ENCODE results near the gene ZBTB46.

The ZBTB46 gene

DNA sequence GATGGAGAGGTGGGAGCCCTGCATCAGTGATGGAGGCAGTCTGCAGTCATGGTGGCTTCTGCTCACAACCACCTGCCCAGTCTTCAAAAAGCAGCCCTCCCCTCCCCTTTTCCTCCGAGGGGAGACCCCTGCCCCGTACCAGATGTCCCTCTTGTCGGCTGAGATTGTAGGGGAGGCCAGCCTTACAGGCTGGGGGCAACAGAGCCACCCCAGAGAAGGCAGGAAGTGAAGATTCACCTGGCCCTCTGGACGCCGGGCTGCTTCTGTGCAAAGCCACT is 130.1 kb downstream of the ZBTB46 start:
- Mint-ChIP-seq H3K4me3 (no peak overlapping the region), H3K36me3 (ENCODE audit: low read depth) (peaks cover 61% of the 10 kb centered on the region), H3K9me3 (no peaks in the 10 kb centered on the region), H3K27ac (peak overlapping the region; percentile 57), H3K27me3 (no peaks in the 10 kb centered on the region), H3K4me1 (ENCODE audit: low read depth) (peaks cover 50% of the 10 kb centered on the region)
- DNase-seq, result no peak

DNA sequence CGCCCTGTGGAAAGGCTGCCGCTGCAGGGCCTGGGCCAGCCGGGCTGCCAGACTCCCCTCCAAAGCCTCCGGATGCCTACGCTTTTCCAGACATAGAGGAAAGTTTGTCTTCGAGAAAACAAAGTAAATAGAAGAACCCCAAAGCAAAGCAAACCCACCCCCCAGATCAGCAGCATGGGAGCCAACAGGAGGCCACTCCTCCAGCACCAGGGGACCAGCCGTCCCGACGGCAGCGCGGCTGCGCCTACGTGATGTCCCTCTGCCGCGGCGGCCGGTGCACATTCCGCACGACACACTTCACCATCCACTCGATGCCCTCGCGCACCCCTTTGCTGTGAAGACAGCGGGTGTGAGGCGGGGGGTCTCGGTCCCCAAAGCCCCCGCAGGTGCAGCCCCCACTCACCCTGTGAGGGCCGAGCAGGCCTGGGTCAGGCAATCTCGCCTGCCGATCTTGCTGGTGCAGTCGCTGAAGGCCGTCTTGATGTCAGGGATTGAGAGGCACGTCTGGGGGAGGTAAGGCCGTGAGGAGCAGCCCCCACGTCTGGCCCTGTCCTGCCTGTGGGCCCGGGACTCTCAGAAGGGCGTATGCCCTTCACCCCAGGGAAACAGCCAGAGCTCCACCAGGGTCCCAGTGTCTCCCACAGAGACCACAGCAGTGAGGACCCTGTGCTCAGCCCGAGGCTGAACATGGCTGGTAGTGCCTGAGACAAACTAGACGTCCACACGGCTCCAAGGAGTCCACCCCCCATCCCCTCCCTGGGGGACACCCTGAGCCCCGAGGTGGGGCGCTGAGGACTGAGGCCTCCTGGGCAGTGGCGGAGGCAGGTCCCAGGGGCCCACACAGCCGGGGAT is 130.6 kb downstream of the ZBTB46 start:
- peak overlapping the region; percentile 72 for H3K27ac Mint-ChIP-seq
- peaks cover 59% of the 10 kb centered on the region for H3K36me3 Mint-ChIP-seq (ENCODE audit: low read depth)
- H3K4me1 Mint-ChIP-seq (ENCODE audit: low read depth), result peaks cover 47% of the 10 kb centered on the region
- H3K9me3 Mint-ChIP-seq, result no peaks in the 10 kb centered on the region
- DNase-seq, result no peak
- H3K27me3 Mint-ChIP-seq, result no peaks in the 10 kb centered on the region
- no peak overlapping the region for H3K4me3 Mint-ChIP-seq

DNA sequence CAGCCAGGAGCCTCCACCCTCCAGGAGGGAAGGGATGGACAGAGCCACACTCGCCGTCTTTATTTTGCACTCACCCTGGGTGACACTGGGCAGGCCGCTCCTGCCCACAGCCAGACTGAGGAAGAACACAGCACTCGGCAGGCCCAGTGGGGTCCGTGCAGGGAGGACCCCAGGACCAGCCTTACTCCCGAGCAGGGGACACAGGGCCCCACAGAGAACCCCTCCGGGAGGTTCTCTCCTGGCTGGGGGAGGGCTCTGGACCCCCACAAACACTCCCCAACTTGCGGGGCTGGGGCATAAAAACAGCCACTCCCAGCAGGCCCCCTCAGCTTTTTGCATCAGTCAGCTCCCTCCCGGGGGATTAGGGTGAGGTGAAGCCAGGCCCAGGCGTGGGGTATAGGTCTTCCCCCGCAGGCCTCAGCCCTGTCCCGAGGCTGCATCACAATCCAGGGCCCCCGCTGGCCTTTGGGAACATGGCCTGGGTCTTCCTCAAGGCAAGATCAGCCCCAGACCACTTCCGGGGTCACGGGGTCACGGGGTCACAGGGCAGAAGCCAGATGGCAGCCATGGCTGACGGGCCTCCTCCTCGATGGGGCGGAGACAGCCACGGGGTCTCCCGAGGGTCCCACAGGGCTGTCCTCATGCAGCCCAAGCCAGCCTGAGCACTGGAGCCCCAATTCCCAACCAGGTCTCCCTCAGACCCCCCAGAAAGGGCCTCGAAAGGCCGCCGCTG is 131.4 kb downstream of the ZBTB46 start:
- DNase-seq, result no peak
- H3K4me1 Mint-ChIP-seq (ENCODE audit: low read depth), result peaks cover 46% of the 10 kb centered on the region
- peak overlapping the region; percentile 27 for H3K4me3 Mint-ChIP-seq
- H3K9me3 Mint-ChIP-seq, result no peaks in the 10 kb centered on the region
- no peaks in the 10 kb centered on the region for H3K27me3 Mint-ChIP-seq
- H3K36me3 Mint-ChIP-seq (ENCODE audit: low read depth), result peaks cover 59% of the 10 kb centered on the region
- H3K27ac Mint-ChIP-seq, result peak overlapping the region; percentile 91

DNA sequence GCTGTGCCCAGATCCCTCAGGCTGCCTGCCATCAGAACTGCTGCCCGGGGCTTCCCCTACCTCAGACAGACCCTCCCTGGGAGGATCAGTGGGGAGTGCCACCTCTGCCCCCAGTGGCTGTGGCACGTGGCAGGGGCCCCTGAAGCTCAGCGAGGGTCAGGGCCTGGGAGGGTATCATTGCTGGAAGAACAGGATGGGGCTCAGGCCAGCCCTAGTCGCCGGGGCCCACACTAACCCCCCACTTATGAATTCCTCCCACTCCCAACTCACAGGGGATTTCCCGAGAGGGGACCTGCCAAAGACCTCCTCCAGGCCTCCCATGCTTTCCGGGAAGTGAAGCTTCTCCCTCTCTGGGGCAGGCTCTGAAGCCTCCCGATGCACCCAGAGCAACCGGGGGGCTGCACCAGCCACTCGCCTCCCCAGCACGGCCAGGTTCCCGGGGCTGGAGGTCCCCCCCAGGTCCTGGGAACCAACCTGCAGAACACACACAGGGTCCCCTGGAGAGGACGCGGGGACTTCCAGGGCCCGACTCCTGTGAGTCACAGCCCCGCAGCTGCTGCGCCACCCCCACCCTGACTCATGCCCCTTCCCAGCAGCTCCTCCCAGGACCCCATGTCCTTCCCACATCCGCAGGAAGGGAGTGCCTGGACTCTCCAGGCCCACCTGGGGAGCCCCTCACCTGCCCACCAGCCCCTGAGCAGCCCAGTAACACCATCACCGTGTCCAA is 132.2 kb downstream of the ZBTB46 start:
- Mint-ChIP-seq H3K27me3 (no peaks in the 10 kb centered on the region), H3K4me3 (peak overlapping the region; percentile 27), H3K9me3 (no peaks in the 10 kb centered on the region), H3K36me3 (ENCODE audit: low read depth) (peaks cover 59% of the 10 kb centered on the region), H3K4me1 (ENCODE audit: low read depth) (peaks cover 46% of the 10 kb centered on the region), H3K27ac (peak overlapping the region; percentile 91)
- peak; percentile 76 for DNase-seq

DNA sequence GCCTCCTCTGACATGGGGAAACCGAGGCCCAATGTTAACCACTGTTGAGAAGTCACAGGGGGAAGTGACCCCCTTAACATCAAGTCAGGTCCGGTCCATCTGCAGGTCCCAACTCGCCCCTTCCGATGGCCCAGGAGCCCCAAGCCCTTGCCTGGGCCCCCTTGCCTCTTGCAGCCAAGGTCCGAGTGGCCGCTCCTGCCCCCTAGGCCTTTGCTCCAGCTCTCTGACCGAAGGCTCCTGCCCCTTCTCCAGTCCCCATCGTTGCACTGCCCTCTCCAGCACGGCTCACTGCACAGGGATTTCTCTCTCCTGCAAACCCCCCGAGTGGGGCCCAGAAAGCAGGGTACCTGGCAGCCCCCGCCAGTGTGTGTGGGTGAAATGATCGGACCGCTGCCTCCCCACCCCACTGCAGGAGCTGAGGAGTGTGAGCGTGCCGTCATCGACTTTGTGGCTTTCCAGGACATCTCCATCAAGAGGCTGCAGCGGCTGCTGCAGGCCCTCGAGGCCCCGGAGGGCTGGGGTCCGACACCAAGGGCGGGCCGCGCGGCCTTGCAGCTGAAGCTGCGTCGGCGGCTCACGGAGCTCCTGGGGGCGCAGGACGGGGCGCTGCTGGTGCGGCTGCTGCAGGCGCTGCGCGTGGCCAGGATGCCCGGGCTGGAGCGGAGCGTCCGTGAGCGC is 133.1 kb downstream of the ZBTB46 start:
- Mint-ChIP-seq H3K4me1 (ENCODE audit: low read depth) (peaks cover 49% of the 10 kb centered on the region), H3K9me3 (no peaks in the 10 kb centered on the region), H3K27ac (peak overlapping the region; percentile 73), H3K4me3 (no peak overlapping the region), H3K36me3 (ENCODE audit: low read depth) (peaks cover 56% of the 10 kb centered on the region), H3K27me3 (no peaks in the 10 kb centered on the region)
- no peak for DNase-seq

DNA sequence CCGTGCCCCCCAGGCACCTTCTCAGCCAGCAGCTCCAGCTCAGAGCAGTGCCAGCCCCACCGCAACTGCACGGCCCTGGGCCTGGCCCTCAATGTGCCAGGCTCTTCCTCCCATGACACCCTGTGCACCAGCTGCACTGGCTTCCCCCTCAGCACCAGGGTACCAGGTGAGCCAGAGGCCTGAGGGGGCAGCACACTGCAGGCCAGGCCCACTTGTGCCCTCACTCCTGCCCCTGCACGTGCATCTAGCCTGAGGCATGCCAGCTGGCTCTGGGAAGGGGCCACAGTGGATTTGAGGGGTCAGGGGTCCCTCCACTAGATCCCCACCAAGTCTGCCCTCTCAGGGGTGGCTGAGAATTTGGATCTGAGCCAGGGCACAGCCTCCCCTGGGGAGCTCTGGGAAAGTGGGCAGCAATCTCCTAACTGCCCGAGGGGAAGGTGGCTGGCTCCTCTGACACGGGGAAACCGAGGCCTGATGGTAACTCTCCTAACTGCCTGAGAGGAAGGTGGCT is 133.7 kb downstream of the ZBTB46 start:
- peak; percentile 53 for DNase-seq
- Mint-ChIP-seq H3K36me3 (ENCODE audit: low read depth) (peaks cover 57% of the 10 kb centered on the region), H3K4me3 (no peak overlapping the region), H3K4me1 (ENCODE audit: low read depth) (peaks cover 49% of the 10 kb centered on the region), H3K27ac (peak overlapping the region; percentile 73), H3K9me3 (no peaks in the 10 kb centered on the region), H3K27me3 (no peaks in the 10 kb centered on the region)

DNA sequence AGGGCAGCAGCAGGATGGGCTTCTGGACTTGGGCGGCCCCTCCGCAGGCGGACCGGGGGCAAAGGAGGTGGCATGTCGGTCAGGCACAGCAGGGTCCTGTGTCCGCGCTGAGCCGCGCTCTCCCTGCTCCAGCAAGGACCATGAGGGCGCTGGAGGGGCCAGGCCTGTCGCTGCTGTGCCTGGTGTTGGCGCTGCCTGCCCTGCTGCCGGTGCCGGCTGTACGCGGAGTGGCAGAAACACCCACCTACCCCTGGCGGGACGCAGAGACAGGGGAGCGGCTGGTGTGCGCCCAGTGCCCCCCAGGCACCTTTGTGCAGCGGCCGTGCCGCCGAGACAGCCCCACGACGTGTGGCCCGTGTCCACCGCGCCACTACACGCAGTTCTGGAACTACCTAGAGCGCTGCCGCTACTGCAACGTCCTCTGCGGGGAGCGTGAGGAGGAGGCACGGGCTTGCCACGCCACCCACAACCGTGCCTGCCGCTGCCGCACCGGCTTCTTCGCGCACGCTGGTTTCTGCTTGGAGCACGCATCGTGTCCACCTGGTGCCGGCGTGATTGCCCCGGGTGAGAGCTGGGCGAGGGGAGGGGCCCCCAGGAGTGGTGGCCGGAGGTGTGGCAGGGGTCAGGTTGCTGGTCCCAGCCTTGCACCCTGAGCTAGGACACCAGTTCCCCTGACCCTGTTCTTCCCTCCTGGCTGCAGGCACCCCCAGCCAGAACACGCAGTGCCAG is 134.3 kb downstream of the ZBTB46 start, which contains the start of gene TNFRSF6B:
TSS of gene TNFRSF6B (plus strand) at position 25 of the 729 bp plus-strand sequence. CDS start at position 141, 116 bp downstream.
- H3K9me3 Mint-ChIP-seq, result no peaks in the 10 kb centered on the region
- peaks cover 45% of the 10 kb centered on the region for H3K4me1 Mint-ChIP-seq (ENCODE audit: low read depth)
- H3K27ac Mint-ChIP-seq, result peak within 1 kb of the TSS; percentile 73
- DNase-seq, result peak; percentile 65
- no peak within 1 kb of the TSS for H3K4me3 Mint-ChIP-seq
- peaks cover 56% of the 10 kb centered on the region for H3K36me3 Mint-ChIP-seq (ENCODE audit: low read depth)
- H3K27me3 Mint-ChIP-seq, result no peaks in the 10 kb centered on the region

DNA sequence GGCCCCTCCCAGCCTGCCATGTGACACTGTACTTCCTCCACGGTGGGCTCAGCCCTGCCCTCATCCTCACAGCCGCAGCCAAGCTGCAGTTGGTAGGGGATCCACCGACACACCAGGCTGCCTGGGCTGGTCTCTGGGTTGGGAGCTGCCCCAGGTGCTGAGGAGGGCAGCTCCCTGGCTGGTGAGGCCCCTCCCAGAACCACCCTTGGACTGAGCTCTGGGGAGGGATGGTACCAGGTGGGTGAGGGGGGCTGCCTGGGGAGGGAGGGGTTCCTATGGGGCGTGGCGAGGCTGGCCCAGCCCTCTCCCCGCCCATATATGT is 134.8 kb downstream of the ZBTB46 start:
- peak overlapping the region; percentile 71 for H3K27ac Mint-ChIP-seq
- no peak for DNase-seq
- H3K4me3 Mint-ChIP-seq, result no peak overlapping the region
- H3K9me3 Mint-ChIP-seq, result no peaks in the 10 kb centered on the region
- H3K36me3 Mint-ChIP-seq (ENCODE audit: low read depth), result peaks cover 61% of the 10 kb centered on the region
- peaks cover 45% of the 10 kb centered on the region for H3K4me1 Mint-ChIP-seq (ENCODE audit: low read depth)
- H3K27me3 Mint-ChIP-seq, result no peaks in the 10 kb centered on the region

DNA sequence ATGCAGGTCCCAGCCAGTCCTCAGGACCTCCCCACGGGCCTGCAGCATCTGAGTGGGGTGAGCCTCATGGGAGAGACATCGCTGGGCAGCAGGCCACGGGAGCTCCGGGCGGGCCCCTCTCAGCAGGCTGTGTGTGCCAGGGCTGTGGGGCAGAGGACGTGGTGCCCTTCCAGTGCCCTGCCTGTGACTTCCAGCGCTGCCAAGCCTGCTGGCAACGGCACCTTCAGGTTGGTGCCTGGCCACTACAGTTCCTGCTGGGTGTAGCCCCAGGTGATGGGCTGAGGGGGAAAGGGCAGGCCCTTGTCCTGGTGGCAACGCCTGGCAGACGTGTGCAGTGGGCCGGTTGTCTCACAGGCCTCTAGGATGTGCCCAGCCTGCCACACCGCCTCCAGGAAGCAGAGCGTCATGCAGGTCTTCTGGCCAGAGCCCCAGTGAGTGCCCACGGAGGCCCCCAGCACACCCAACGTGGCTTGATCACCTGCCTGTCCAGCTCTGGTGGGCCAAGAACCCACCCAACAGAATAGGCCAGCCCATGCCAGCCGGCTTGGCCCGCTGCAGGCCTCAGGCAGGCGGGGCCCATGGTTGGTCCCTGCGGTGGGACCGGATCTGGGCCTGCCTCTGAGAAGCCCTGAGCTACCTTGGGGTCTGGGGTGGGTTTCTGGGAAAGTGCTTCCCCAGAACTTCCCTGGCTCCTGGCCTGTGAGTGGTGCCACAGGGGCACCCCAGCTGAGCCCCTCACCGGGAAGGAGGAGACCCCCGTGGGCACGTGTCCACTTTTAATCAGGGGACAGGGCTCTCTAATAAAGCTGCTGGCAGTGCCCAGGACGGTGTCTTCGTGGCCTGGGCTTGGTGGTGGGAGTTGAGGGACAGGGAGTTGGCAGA is 135.4 kb downstream of the ZBTB46 start:
- Mint-ChIP-seq H3K4me1 (ENCODE audit: low read depth) (peaks cover 43% of the 10 kb centered on the region), H3K27me3 (no peaks in the 10 kb centered on the region), H3K9me3 (no peaks in the 10 kb centered on the region), H3K27ac (peak overlapping the region; percentile 71), H3K4me3 (no peak overlapping the region), H3K36me3 (ENCODE audit: low read depth) (peaks cover 63% of the 10 kb centered on the region)
- DNase-seq, result no peak

DNA sequence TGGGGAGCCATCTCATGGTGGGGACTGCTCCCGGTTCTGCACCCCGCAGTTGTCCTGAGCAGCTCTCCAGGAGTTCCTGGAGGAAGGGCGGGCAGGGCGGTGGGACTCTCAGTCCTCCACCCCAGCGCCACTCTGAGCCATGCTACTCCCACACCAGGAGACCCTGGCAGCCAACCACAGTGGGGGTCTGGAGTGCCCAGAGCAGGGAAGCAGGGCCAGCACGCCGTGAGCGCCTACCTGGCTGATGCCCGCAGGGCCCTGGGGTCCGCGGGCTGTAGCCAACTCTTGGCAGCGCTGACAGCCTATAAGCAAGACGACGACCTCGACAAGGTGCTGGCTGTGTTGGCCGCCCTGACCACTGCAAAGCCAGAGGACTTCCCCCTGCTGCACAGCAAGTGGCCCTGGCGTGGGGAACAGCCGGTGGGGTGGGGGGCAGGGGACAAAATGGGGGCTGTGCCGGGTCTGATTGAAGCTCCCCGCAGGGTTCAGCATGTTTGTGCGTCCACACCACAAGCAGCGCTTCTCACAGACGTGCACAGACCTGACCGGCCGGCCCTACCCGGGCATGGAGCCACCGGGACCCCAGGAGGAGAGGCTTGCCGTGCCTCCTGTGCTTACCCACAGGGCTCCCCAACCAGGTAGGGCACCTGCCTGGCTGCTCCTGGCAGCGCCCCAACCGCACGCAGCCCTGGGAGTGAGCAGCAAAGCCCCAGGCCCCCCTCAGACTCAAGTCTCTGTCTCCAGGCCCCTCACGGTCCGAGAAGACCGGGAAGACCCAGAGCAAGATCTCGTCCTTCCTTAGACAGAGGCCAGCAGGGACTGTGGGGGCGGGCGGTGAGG is 136.3 kb downstream of the ZBTB46 start:
- no peak for DNase-seq
- peaks cover 38% of the 10 kb centered on the region for H3K4me1 Mint-ChIP-seq (ENCODE audit: low read depth)
- peak overlapping the region; percentile 68 for H3K27ac Mint-ChIP-seq
- H3K4me3 Mint-ChIP-seq, result no peak overlapping the region
- no peaks in the 10 kb centered on the region for H3K9me3 Mint-ChIP-seq
- H3K27me3 Mint-ChIP-seq, result no peaks in the 10 kb centered on the region
- peaks cover 59% of the 10 kb centered on the region for H3K36me3 Mint-ChIP-seq (ENCODE audit: low read depth)

DNA sequence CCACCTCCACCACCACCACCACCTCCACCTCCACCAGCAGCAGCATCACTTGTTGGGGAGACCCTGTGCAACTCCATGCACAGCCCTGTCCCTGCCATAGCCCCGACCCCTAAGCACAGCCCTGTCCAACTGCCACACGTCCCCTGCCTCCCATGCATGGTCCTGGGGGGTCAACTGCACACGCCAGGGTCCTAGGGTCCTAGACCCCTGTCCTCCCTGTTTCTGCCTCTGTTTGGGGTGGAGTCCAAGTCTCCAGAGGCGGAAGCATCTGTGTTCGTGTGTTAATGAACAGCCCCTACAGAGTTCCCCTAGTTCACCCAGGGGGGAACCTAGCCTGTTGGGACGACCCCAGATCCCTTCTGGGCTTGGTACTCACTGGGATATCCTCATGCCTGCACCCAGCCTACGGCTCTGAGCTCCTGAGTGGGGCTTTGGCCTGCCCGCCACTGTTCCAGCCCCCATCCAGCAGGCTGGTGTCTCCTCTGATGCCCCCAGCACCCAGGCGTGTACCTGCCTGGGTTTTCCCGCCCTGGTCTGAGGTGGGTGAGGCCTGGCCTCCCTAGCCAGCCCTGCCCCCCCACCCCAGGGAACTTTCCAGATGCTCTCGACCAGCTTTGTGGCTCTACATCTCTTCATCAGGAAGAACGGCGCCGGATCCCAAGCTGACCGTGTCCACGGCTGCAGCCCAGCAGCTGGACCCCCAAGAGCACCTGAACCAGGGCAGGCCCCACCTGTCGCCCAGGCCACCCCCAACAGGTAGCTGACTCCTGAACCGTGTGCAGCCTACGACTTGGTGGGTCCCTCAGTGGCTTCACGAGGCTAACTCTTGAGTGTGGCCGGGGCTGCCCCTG is 137.1 kb downstream of the ZBTB46 start:
- Mint-ChIP-seq H3K27ac (peak overlapping the region; percentile 93), H3K4me3 (peak overlapping the region; percentile 48), H3K36me3 (ENCODE audit: low read depth) (peaks cover 52% of the 10 kb centered on the region)

More for the DNA sequence above, 137.1 kb downstream of the ZBTB46 start:
- no peak for DNase-seq
- Mint-ChIP-seq H3K4me1 (ENCODE audit: low read depth) (peaks cover 30% of the 10 kb centered on the region), H3K9me3 (no peaks in the 10 kb centered on the region), H3K27me3 (no peaks in the 10 kb centered on the region)
